Glutamatergic neuron (in vitro differentiated cells): ENCODE measurements around the gene FAM90A26. TPM values are rescaled to one million over a fixed set of nuclear protein-coding genes. Genes with fewer than 3 reads are reported as not detected.
A peak's percentile ranks its signal among the peaks of the same experiment; 100 is the strongest.
"Not testable (repeated sequence)": the region's sequence is repeated elsewhere in the genome, so short reads cannot be mapped to it uniquely, and the experiment has no call there.

Source experiments
- DNase-seq: peaks from one replicate; pipeline ENCODE4 v3.0.0; 2022
- H3K27ac Mint-ChIP-seq: one replicate; pipeline ENCODE4 v1.8.0; 2020; ENCODE audit warnings: mild to moderate bottlenecking, mixed read lengths, inconsistent platforms; ENCODE audit not compliant: unreplicated experiment
- H3K27me3 Mint-ChIP-seq: one replicate; pipeline ENCODE4 v1.8.0; 2020; ENCODE audit warnings: mild to moderate bottlenecking, moderate library complexity, mixed read lengths, inconsistent platforms; ENCODE audit not compliant: unreplicated experiment
- H3K36me3 Mint-ChIP-seq: one replicate; pipeline ENCODE4 v1.8.0; 2020; ENCODE audit warnings: mild to moderate bottlenecking, mixed read lengths, inconsistent platforms; ENCODE audit not compliant: unreplicated experiment
- H3K4me1 Mint-ChIP-seq: one replicate; pipeline ENCODE4 v1.8.0; 2020; ENCODE audit warnings: mild to moderate bottlenecking, low read depth, mixed read lengths, inconsistent platforms; ENCODE audit not compliant: unreplicated experiment
- H3K4me3 Mint-ChIP-seq: one replicate; pipeline ENCODE4 v1.8.0; 2020; ENCODE audit warnings: mild to moderate bottlenecking, mixed read lengths, inconsistent platforms; ENCODE audit not compliant: unreplicated experiment
- H3K9me3 Mint-ChIP-seq: one replicate; pipeline ENCODE4 v1.8.0; 2020; ENCODE audit warnings: mild to moderate bottlenecking, moderate library complexity, mixed read lengths, inconsistent platforms; ENCODE audit not compliant: unreplicated experiment
- total RNA-seq: library from RNA; stranded (reverse); fragmentation: NEBNext Ultra II Directional; extraction: Animal tissue kit (Norgen Biotek cat#: 25700); gene quantifications from one replicate; pipeline ENCODE4 v1.2.1, GENCODE V29; 2021; ENCODE audit not compliant: unreplicated experiment
- TF ChIP-seq, protein P1 (sequence below): fragments of 200-600 bp; sonication (generic); IDR thresholded peaks from one replicate; pipeline ENCODE4 v1.5.0; 2021; ENCODE audit not compliant: partially characterized antibody, unreplicated experiment

The FAM90A26 gene
- total RNA-seq, 1 donor from 2014 or later: not detected

DNA sequence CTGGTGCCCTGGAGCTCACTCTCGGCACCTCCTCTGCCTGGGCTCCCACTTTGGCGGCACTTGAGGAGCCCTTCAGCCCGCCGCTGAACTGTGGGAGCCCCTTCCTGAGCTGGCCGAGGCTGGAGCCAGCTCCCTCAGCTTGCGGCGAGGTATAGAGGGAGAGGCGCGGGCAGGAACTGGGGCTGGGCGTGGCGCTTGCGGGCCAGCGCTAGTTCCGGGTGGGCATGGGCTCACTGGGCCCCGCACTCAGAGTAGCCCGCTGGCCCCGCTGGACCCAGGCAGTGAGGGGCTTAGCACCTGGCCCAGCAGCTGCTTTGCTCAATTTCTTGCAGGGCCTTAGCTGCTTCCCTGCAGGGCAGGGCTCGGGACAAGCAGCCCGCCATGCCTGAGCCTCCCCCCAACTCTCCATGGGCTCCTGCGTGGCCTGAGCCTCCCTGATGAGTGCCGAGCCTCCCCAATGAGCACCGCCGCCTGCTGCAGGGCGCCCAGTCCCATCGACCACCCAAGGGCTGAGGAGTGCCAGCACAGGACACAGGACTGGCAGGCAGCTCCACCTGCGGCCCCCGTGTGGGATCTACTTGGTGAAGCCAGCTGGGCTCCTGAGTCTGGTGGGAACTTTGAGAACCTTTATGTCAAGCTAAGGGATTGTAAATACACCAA lies 26.7 kb upstream of the FAM90A26 start:
- peaks cover 4% of the 10 kb centered on the region for H3K36me3 Mint-ChIP-seq
- H3K27me3 Mint-ChIP-seq: no peaks in the 10 kb centered on the region
- no peak for DNase-seq
- TF ChIP-seq, protein P1, sequence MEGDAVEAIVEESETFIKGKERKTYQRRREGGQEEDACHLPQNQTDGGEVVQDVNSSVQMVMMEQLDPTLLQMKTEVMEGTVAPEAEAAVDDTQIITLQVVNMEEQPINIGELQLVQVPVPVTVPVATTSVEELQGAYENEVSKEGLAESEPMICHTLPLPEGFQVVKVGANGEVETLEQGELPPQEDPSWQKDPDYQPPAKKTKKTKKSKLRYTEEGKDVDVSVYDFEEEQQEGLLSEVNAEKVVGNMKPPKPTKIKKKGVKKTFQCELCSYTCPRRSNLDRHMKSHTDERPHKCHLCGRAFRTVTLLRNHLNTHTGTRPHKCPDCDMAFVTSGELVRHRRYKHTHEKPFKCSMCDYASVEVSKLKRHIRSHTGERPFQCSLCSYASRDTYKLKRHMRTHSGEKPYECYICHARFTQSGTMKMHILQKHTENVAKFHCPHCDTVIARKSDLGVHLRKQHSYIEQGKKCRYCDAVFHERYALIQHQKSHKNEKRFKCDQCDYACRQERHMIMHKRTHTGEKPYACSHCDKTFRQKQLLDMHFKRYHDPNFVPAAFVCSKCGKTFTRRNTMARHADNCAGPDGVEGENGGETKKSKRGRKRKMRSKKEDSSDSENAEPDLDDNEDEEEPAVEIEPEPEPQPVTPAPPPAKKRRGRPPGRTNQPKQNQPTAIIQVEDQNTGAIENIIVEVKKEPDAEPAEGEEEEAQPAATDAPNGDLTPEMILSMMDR: no peak
- H3K9me3 Mint-ChIP-seq: peaks cover 3% of the 10 kb centered on the region
- H3K4me1 Mint-ChIP-seq: peaks cover 6% of the 10 kb centered on the region
- no peak overlapping the region for H3K4me3 Mint-ChIP-seq
- no peak overlapping the region for H3K27ac Mint-ChIP-seq

DNA sequence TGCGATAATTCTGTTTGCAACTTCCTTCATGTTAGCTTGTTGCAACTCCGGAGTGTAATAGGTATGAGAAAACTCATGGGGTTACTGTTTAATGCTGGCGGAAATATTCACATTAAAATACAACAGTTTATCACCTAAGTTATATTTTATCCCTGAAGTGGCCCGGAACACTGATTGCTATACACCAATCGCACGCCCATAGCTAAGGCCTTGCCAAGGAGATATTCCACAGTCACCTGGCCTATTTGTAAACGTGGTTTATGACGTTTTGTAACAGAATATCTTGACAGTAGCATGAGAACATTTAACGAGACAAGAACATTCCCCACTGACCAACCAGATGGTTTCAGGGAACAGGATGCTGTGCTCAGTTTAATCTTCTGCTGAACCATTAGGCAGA lies 23.2 kb upstream of the FAM90A26 start:
- TF ChIP-seq, protein P1: no peak
- Mint-ChIP-seq H3K27me3 (no peaks in the 10 kb centered on the region), H3K36me3 (peaks cover 4% of the 10 kb centered on the region), H3K4me3 (no peak overlapping the region), H3K9me3 (peaks cover 5% of the 10 kb centered on the region), H3K4me1 (peaks cover 9% of the 10 kb centered on the region), H3K27ac (peak overlapping the region; percentile 66)
- DNase-seq: no peak

DNA sequence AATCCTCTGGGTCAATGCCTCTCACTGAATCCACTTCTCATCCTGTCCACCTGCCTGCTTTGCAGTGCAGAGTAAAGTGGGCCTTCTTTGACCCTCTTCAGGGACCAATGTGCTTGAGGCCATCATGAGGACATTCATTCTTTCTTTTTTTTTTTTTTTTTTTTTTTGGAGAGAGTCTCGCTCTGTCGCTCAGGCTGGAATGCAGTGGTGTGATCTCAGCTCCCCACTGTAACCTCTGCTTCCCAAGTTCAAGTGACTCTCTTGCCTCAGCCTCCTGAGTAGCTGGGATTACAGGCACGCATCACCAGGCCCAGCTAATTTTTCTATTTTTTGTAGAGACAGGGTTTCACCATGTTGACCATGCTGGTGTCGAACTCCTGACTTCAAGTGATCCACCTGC lies 22.8 kb upstream of the FAM90A26 start:
- not testable (repeated sequence) for H3K4me3 Mint-ChIP-seq, H3K27me3 Mint-ChIP-seq, H3K27ac Mint-ChIP-seq, H3K36me3 Mint-ChIP-seq, H3K9me3 Mint-ChIP-seq, DNase-seq, H3K4me1 Mint-ChIP-seq

DNA sequence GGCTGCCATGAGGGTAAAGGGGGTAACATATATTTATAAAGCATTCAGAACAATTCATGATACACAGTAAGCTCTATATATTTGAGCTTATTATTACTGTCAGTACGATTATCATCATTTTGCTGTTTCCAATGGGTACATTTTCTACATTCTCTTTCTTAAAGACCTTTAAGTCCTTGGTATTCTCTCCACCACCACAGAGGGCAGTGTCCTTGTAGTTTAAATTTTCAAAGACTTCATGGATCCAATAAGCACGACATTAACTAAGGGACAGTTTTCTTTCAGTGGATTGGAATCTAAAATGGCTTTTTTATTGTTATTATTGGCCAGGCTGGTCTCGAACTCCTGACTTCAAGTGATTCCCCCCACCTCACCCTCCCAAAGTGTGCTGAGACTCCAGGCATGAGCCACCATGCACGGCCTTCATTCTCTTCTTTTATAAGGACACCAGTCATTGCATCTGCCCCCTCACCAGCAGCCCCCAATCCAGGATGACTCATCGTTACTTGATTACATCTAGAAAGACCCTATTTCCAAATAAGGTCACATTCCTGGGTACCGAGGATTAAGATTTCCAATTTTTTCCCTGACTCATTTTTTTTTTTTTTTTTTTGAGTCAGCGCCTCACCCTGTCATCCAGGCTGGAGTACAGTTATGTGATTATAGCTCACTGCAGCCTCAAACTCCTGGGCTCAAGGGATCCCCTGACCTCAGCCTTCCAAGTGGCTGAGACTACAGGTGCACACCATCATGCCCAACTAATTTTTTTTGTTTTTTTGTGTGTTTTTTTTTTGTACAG lies 21.4 kb upstream of the FAM90A26 start:
- not testable (repeated sequence) for H3K27me3 Mint-ChIP-seq, DNase-seq, H3K27ac Mint-ChIP-seq

DNA sequence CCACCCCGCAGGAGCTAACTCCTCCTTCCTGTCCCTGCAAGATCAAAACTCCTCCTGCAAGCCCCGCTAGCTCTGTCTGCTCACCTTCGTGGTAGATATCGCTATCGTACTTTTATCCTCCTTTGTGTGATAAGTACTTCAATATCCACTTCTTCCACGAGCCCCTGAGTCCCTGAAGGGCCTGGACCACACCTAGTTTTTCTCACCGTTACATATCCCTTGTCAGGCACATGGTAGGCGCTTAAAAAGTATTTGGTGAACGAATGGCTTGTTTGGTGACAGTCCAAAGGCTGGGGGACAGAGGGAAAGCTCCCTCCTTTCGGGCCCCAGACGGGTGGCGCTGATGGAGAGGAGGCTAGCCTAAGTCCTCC lies 18.4 kb upstream of the FAM90A26 start:
- not testable (repeated sequence) for H3K36me3 Mint-ChIP-seq, DNase-seq
- Mint-ChIP-seq H3K27me3 (peaks cover 11% of the 10 kb centered on the region), H3K4me3 (peak overlapping the region; percentile 92), H3K4me1 (peaks cover 19% of the 10 kb centered on the region), H3K27ac (peak overlapping the region; percentile 92), H3K9me3 (peaks cover 12% of the 10 kb centered on the region)

More for the DNA sequence above, 21.4 kb upstream of the FAM90A26 start:
- H3K36me3 Mint-ChIP-seq, H3K4me1 Mint-ChIP-seq, H3K4me3 Mint-ChIP-seq: not testable (repeated sequence)
- peaks cover 10% of the 10 kb centered on the region for H3K9me3 Mint-ChIP-seq

DNA sequence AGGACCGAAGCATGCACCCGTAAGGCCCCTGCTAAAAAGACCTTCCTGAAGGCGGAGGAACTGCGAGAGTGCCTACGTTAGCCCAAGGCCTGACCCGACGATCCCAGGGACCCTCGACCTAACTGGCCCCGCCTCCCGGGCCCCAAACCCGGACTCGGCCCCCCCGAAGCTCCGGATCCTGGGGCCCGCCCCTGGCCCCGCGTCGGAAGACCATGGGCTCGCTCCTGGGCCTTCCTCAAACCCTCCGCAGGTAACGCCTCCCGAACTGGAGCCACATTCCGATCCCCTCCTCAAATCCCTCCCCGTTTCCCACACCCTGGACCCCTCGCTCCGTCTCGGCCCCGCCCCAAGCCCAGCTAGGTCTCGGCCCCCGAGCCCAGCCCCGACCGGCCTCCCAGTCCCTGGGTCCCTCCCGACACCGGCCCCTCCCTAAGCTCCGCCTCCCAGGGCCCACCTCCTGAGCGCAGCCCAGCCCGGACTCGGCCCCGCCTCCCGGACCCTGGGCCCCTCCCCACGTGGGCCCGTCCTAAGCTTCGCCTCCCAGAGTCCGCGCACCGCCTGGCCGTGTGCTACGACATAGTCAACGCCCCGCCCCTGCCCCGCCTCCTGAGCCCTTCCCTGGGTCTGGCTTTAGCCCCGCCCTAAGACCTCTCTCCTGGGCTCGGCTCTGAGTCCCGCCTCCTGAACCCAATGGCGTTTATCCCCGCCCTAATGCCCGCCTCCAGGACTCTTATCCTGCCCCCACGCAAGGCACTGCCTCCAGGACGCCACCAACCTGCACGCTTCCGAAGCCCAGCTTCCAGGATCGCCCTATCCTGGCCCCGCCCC lies 17.8 kb upstream of the FAM90A26 start:
- H3K36me3 Mint-ChIP-seq, H3K9me3 Mint-ChIP-seq: not testable (repeated sequence)
- peaks cover 16% of the 10 kb centered on the region for H3K4me1 Mint-ChIP-seq
- H3K4me3 Mint-ChIP-seq: peak overlapping the region; percentile 92
- H3K27ac Mint-ChIP-seq: peak overlapping the region; percentile 97
- peak; percentile 99 for DNase-seq
- H3K27me3 Mint-ChIP-seq: peaks cover 11% of the 10 kb centered on the region

DNA sequence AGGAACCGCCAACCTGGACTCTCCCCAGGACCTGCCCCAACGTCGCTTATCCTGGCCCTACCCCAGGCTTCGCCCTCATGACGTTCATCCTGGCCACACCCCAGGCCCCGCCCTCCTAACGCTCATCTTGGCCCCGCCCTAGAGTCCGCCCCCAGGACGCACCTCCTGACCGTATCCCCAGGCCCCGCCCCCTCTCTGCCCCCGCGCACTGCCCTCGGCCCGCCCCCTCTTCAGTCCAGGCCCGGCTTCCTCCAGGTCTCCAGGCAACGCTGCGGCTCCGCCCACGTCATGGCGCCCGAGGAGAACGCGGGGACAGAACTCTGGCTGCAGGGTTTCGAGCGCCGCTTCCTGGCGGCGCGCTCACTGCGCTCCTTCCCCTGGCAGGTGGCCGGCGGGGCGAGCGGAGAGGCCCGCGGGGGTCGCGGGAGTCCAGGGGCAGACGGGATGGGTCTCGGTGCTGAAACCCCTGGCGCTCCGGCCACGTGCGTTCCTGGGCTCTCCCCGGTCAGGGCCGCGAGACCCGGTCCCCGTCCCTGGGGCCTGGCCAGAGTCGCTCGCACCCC lies 17.1 kb upstream of the FAM90A26 start:
- Mint-ChIP-seq H3K4me1 (peaks cover 14% of the 10 kb centered on the region), H3K4me3 (peak overlapping the region; percentile 86), H3K27ac (peak overlapping the region; percentile 97), H3K27me3 (peaks cover 11% of the 10 kb centered on the region)
- H3K36me3 Mint-ChIP-seq, H3K9me3 Mint-ChIP-seq: not testable (repeated sequence)
- peak; percentile 98 for DNase-seq

DNA sequence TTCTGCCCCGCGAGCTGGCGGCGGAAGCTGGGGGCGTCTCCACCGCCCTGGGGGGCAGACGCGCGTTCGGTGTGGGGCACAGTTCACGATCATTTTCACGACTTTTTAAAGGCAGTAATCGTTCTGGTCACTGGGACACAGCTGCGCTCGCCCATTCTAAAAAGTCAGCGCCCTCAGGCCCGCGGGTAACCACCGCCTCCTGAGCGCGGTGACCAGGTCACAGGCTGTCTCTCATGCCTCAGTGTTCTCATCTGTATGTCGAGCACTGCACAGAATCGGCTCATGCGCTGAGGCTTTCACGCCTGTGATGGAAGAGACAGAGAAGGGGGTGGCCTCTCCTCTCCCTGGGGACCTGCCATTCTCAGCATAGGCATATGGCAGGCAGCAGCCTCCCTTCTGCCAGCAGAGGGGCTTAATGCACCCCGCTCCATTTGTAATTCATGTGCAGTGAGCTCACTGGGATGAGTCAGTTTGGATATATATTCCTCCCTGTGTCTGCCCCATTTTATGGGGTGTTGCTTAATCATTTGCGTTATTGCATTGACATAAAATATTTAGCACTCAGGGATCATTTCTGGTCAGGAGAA lies 16.5 kb upstream of the FAM90A26 start:
- peaks cover 11% of the 10 kb centered on the region for H3K27me3 Mint-ChIP-seq
- H3K4me1 Mint-ChIP-seq: peaks cover 14% of the 10 kb centered on the region
- H3K27ac Mint-ChIP-seq: peak overlapping the region; percentile 99
- not testable (repeated sequence) for H3K36me3 Mint-ChIP-seq, H3K9me3 Mint-ChIP-seq
- peak; percentile 85 for DNase-seq
- peak overlapping the region; percentile 91 for H3K4me3 Mint-ChIP-seq

DNA sequence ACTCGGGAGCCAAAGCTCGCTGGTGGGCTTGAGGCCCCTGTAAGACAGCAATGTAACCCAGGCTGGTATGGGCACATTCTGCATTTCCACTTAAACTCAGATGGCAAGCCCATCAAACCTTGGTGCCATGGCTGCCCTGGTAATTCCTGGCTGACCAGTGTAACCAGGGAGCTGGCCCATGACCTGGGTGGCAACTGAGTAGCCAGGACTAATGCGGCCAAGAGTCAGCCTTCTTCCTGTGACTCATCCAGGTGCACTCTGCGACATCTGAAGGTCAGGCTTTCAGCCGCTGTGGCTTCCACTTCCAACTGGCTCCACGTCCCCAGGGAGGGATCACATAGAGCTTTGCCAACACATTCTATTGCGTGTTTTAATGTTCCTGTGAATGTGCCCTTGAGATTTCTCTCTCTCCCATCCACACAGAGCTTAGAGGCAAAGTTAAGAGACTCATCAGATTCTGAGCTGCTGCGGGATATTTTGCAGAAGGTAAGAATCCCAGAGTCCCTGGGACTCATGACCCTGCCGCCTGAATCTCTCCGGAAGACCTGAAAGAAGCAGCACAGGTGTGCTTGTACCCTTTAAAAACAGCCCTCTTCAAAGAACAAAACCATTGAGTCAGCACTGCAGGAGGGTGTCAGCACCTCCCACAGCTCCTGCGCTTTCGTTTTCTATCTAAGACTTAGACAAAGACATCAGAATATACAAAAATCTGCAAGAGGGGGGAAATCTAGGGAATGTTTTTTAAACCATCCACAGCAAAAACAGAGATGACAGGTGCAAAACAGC lies 14.9 kb upstream of the FAM90A26 start:
- not testable (repeated sequence) for H3K4me3 Mint-ChIP-seq, H3K36me3 Mint-ChIP-seq, DNase-seq, H3K9me3 Mint-ChIP-seq
- Mint-ChIP-seq H3K27ac (peak overlapping the region; percentile 99), H3K27me3 (peaks cover 11% of the 10 kb centered on the region), H3K4me1 (peaks cover 14% of the 10 kb centered on the region)
